ENCODE data around the gene CD3G.
"Not testable (repeated sequence)": the region's sequence is repeated elsewhere in the genome, so short reads cannot be mapped to it uniquely, and the experiment has no call there.

CD3G gene

DNA sequence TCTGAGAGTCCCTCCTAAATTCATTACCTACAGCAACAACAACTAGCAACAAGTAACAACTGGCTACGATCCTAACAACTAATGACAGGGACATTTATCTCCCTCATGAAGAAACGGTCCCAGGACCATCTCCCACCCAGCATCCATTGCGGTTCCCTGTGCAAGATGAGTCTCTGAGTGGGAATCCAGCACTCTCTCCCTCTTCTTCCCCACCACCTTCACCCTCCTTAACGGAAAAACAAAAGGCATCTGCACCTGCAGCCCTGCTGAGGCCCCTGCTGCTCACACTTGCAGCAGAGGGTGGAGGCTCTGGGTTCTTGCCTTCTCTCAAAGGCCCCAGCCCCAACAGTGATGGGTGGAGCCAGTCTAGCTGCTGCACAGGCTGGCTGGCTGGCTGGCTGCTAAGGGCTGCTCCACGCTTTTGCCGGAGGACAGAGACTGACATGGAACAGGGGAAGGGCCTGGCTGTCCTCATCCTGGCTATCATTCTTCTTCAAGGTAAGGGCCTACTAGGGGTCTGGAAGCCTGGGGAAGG lies at the start of gene CD3G:
CD3G (plus strand) TSS at position 364 of the 535 bp plus-strand sequence; CDS start at position 444, 80 bp downstream.
- peak; percentile 30 to 39 for DNase-seq (ENCODE audit: low read depth in 2 of 2)

DNA sequence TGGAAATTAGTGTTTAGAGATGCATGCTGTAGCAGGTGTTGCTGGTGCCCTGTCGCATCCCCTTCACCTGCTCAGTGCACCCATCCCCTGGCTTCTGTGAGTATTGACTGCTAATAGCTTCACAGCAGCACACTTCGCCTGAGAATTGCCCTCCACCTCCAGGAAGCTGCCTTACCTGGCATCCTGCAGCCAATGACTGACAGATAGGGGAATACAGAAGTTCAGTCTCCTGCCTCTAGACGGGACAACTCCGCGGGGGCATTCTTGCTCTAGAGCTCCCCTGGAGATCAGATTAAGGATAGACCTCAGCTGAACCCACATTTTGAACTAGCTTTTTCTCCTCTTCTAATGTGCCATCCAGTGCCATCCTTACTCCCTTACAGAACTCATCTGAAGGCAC lies 48.9 kb upstream of the CD3G start:
- no peak for DNase-seq (ENCODE audit: low read depth in 2 of 2)

DNA sequence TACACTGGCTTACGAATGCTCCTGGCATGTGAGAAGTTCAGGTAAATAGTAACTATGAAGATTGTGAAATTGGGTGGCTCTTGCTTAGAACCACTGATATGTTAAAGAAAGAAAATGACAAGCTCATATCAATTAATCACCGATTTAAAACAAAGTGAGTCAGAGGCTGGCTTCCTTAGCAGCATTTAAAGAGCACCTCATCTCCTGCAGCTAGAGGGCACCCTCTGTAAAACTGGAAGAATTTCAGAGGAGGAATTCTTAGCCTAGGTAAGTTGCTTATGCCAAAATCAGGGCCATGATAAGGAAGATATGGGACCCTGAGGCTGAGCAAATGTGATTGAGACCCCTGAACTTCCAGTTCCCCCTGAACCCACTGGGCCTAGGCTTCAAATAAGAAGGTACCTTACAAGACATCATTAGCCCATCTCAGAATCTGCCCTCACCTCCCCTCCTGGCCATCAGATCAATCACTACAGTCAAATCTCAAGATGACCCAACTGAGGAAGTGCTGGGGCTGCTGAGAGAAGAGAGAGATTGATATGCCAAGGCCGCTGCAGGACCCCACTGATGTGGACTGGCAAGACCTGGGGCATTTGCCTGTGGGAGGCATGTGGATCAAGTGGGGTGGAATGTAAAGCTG lies 48.2 kb upstream of the CD3G start:
- peak in 1 of 2 donors; percentile 27 for DNase-seq (ENCODE audit: low read depth in 2 of 2)

DNA sequence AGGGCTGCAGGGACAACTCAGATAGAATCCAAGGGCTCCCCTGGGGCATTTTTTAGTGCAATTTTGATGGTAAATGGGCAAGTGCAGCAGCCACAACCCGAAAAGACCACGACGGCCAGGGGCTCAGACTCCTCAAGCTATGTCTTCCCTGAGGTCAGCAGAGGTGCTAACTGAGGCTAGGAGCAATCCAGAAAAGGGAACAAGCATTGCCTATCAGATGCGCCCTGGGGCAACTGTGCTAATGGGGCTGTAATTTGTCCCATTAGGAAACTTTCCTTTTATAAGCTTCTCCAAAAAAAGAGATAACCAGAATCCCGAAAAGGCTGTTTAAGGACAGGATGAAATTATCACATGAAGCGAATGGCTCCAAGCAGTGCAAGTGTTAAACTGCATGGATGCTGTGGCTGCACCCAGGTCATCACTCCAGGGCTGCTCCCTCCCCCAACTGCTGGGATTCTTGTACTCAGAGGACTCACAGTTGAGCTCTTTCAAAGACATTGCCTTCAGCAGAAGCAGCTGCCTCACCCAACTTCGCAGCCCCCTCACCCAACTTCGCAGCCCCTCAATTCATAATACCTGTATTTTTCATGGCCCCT lies 42.4 kb upstream of the CD3G start:
- no peak for DNase-seq (ENCODE audit: low read depth in 2 of 2)

DNA sequence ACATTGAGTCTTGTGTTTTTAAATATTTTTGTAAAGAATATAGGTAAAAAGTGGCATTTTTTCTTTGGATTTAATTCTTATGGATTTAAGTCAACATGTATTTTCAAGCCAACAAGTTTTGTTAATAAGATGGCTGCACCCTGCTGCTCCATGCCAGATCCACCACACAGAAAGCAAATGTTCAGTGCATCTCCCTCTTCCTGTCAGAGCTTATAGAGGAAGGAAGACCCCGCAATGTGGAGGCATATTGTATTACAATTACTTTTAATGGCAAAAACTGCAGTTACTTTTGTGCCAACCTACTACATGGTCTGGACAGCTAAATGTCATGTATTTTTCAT lies 39.9 kb upstream of the CD3G start:
- no peak for DNase-seq (ENCODE audit: low read depth in 2 of 2)

DNA sequence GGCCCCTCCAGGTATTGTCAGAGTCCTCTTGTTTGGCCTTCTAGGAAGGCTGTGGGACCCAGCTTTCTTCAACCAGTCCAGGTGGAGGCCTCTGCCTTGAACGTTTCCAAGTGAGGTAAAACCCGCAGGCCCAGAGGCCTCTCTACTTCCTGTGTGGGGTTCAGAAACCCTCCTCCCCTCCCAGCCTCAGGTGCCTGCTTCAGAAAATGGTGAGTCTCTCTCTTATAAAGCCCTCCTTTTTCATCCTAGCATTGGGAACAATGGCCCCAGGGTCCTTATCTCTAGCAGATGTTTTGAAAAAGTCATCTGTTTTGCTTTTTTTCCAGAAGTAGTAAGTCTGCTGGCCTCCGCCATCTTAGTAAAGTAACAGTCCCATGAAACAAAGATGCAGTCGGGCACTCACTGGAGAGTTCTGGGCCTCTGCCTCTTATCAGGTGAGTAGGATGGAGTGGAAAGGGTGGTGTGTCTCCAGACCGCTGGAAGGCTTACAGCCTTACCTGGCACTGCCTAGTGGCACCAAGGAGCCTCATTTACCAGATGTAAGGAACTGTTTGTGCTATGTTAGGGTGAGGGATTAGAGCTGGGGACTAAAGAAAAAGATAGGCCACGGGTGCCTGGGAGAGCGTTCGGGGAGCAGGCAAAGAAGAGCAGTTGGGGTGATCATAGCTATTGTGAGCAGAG lies 39.4 kb upstream of the CD3G start, which contains the start of gene CD3E:
CD3E (plus strand) TSS at position 163 of the 681 bp plus-strand sequence; CDS start at position 386, 223 bp downstream.
- peak in 1 of 2 donors; percentile 33 for DNase-seq (ENCODE audit: low read depth in 2 of 2)

DNA sequence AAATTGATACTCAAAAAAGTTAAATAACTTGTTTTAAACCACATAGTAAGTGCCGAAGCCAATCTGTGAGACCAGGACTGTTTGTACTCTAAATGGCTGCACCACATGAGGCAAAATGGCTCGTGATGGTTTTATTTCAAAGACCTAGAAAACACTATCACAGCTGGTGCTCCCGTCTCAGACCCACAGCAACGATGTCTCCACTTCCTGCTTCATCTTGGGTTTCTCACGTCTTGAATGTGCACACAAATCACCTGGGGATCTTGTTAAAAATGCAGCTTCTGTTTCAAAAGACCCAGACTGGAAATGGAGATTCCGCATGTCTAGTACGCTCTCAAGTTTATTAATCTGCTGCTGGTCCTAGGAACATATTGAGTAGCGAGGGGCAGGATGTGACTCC lies 38.4 kb upstream of the CD3G start:
- DNase-seq (ENCODE audit: low read depth in 2 of 2), result no peak

DNA sequence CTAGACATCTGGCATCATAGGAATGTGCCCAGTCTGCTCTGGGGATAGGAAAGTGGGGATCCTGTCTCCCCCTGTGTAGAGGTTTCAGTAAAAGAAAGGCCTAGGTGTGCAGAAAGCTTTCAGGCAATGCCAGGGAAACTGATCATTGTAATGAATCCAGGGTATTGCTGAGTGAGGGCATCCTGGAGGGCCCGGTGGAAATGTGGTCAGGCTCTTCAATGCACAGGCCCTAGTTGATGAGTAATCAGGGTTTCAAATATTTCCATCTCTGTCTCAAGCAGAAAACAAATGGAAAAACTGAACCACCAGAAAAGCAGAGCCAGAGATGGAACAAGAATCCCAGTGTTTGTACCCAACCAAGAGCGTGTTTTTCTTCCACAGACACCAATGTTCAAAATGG lies 37.6 kb upstream of the CD3G start:
- DNase-seq (ENCODE audit: low read depth in 2 of 2), result peak in 1 of 2 donors; percentile 51

DNA sequence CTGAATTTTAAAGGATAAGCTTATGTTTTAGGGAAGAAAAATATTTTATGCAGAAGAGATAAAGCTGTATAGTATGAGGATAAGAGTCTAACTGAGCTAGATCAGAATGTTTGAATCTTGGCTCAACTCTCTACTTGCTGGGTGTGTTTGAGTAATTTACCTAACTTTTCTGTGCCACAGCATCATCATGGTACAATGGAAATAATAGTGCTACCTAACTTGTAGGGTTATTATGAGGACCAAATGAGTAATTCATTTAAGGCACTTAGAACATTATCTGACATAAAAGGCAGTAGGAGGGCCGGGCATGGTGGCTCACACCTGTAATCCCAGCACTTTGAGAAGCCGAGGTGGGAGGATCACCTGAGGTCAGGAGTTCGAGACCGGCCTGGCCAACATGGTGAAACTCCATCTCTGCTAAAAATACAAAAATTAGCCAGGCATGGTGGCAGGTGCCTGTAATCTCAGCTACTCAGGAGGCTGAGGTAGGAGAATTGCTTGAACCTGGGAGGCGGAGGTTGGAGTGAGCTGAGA lies 35.1 kb upstream of the CD3G start:
- DNase-seq (ENCODE audit: low read depth in 2 of 2), result not testable (repeated sequence)

DNA sequence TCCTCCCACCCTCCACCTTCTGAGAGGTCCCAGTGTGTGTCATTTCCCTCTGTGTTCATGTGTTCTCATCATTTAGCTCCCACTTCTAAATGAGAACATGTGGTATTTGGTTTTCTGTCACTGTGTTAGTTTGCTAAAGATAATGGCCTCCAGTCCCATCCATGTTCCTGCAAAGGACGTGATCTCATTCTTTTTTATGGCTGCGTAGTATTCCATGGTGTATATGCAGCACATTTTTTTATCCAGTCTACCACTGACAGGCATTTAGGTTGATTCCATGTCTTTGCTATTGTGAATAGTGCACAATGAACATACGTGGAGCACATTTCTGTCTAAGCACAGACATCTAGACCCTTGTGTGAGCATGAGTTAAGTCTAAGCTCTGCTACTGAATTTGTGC lies 33.9 kb upstream of the CD3G start:
- no peak for DNase-seq (ENCODE audit: low read depth in 2 of 2)

DNA sequence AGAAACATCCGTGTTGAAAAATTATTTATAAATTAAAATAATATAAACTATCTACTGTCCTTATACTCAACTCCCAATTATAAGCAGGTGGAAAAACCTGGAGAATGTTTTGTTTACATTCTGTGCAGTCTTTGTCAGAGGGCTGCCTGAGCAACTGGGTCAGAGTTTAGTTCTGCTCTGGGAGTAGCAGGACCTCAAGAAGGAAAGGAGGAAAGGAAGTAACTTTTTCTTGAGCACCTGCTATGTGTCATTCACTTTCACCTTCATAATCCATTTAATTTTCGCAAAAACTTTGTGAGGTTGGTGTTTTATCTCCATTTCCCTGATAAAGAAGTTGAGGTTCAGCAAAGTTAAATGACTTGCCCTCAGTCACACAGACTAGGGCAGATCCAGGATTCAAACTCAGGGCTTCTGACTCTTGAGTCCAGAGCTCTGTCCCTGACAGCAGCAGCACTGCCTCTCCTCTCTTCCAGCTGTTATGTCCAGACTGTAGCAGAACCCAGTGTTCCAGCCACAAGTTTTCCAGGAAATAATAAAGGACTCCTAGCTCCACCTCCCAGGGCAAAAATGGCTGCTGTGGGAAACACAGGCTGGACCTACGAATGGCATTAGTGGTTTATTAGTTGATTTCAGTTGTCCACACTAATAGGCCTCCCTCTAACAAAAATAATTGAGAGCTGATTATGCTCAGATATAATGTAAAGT lies 33.2 kb upstream of the CD3G start:
- no peak for DNase-seq (ENCODE audit: low read depth in 2 of 2)

DNA sequence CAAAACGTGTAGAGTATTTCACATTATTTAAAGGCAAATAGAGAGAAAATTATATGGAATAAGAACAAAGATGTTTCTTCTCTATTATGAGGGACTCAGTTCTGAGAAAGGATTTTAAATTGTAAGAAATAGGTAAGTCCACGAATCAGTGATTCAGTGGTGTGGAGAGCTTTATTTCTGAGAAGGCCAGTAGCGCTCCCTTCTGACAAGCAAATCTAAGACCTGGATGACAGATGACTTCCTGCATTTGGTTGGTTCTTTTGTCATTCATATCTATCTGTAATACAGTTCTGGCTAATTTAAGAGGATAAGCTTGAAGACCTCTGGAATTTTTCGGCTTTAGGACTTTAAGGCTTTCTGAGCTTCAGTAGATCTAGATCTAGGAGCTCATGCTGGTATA lies 32.6 kb upstream of the CD3G start:
- no peak for DNase-seq (ENCODE audit: low read depth in 2 of 2)

DNA sequence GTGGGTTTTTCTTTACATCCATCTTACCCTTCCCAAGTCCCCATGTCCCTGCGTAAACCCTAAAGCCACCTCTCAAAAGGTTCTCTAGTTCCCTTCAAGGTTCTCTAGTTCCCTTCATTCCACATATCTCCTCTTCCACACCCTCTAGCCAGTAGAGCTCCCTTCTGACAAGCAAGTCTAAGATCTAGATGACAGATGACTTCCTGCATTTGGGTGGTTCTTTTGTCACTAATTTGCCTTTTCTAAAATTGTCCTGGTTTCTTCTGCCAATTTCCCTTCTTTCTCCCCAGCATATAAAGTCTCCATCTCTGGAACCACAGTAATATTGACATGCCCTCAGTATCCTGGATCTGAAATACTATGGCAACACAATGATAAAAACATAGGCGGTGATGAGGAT lies 31.8 kb upstream of the CD3G start:
- no peak for DNase-seq (ENCODE audit: low read depth in 2 of 2)

DNA sequence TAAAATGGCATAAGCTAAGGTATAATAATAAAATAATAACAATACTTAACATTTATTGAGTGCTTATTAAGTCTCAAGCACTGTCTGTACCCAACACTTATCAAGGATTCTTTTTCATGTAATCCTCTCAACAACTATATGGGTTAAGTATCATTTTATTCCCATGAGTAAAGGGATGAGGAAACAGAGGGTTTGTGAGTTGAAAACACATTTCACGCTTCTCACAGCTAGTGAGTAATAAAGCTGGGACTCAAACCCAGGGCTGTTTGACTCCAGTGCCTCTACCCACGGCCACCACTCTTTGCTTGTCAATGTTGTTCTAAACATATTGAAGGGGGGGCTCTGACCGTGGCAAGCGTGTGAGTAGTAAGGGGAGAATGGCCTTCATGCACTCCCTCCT lies 30.9 kb upstream of the CD3G start:
- DNase-seq (ENCODE audit: low read depth in 2 of 2), result no peak

DNA sequence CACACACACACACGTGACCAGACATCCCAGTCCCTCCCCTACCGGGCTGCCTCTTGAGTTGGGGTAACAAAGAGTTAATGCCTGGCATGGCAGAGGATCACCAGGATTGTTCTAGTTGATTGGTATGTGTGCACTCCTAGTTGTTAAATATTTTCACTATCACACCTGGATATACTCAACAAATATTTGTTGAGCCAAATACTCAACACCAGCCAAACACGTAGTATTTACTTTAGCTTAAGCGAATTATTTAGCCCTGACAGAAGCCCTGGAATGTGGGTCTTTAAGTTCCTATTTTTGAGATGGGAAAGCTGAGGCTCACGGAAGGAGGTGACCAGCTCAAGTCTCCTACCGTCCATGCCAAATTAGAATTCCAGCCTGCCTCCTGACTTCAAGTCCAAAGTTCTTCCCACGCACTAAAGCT lies 29.1 kb upstream of the CD3G start:
- no peak for DNase-seq (ENCODE audit: low read depth in 2 of 2)

DNA sequence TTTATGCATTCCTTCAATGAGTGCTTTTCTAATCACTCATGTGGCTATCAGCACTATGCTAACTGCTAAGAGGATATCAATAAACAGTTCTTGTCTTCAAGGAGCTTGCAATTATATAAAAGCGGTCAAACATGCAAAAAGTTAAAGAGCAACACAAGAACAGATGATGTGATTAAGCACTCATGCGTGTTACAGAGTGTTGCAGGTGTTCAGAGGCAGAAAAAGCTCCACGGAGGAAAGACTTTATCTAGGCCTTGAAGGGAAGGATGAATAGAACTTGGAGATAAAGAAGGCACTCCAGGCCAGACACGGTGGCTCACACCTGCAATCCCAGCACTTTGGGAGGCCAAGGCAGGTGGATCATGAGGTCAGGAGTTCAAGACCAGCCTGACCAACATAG lies 26.0 kb upstream of the CD3G start:
- DNase-seq (ENCODE audit: low read depth in 2 of 2), result no peak

DNA sequence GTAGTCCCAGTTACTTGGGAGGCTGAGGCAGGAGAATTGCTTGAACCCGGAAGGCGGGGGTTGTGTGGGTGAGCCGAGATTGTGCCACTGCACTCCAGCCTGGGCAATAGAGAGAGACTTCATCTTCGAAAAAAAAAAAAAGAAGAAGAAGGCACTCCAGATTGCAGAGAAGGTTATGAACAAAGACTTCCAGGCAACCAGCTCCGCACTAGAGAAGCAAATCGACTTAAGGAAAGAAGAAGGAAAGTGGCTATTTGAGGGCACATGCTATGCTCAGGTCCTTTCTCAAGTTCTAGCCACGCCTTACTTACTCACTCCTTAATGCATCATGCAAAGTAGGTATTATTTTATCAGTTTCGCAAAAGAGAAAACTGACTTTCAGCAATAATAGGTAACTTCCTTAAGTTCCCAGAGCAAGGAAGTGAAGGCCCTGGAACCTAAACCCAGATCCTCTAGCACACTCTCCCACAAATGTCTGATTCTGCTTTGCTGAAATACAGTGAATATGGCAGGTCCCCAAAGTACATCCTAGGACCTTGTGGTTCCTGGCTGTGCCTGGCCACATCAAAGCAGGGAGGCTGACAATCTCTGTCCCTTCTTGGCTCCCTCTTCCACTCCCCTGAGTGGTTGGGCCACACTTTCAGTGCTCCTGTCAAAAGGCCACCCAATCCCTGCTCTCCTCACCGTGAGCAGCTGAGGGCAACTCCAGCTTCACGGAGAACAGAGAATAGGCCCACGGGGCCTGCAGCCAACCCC lies 25.4 kb upstream of the CD3G start:
- no peak for DNase-seq (ENCODE audit: low read depth in 2 of 2)

DNA sequence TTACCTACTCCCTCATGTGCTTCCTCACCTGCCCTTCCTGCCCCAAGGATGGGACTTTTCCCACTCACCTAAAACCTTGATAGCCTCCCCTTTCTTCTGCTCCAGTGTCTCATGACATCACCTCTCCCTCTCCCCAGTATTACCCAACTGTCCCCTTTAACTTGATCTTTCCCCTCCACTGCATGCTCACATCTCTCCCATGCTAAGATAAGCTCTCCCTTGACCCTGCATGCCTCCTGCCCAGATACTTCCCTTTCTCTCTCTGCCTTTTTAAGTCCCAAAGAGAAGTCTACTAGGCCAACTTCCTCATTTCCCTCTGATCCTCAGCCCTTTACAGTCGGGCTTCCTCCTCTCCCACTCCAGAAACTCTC lies 24.8 kb upstream of the CD3G start:
- no peak for DNase-seq (ENCODE audit: low read depth in 2 of 2)

DNA sequence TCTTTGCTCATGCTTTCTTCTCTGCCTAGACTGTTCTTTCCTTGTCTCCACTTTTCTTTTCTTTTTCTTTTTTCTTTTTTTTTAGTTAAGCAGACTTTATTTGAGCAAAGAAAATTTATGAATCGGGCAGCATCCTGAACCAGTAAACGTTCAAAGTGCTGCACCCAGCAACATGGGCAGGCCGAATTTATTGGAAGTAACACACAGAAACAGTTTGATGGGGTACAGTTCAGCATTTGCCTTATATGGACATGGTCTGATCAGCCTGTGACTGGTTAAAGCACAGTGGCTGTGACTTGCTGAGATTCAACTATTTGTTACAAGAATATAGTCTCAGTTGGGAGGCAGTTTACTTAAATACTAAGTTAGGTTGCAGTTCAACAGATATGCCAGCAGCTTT lies 23.6 kb upstream of the CD3G start:
- DNase-seq (ENCODE audit: low read depth in 2 of 2), result no peak

DNA sequence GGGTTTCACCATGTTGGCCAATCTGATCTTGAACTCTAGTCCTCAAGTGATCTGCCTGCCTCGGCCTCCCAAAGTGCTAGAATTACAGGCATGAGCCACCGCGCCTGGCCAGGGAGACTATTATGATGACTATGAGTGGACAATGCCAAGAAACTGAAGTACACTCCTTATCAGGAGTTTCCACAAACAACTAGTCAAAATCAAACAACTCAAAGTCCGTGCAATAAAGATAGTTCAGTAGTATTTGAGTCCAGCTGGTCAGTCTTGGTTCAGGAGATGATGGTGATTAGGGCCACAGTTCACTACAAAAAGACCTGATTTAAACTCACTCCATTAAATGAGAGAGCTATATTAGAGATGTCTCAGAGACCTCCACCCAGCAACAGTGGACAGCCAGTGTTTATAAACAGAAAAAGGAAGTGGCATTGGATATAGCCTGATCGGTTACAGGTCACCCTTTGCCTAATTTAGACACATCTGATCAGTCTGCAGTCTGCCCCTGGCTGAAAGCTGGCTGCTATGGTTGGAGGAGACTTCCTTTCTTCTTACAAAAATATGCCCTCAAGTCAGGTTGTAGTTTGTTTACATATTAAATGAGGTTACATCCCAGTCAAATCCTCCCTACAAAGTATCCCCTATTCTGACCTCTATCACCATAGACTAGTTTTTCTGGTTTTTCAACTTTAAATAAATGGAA lies 22.6 kb upstream of the CD3G start:
- DNase-seq (ENCODE audit: low read depth in 2 of 2), result no peak

DNA sequence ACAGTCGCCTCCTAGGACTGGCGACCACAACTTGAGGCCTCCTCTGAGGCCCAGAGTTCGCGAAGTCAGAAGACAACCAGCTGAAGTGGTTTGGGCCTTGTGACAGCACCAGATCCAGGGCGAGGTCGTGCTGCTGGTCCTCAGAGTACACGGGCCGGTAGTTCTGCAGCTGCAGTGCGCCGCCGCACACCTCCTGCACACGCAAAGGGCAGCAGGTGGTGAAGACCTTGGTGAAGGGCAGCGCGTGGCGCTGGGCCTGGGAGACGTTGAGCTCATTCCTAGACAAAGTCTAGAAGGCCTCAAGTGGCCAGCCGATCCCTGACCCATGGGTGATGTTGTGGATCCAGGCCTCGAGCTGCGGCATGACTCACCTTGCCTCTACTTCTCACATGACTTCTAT lies 21.4 kb upstream of the CD3G start:
- no peak for DNase-seq (ENCODE audit: low read depth in 2 of 2)

Measured in activated CD8-positive, alpha-beta memory T cell treated with anti-CD3 and anti-CD28 coated beads for 4 hours (primary cell).